Germinal center (tissue), 1 donor: Measurements from ENCODE around the gene NR2C2.
A peak's percentile ranks its signal among the peaks of the same experiment; 100 is the strongest.

Experiments used
- DNase-seq: peaks from one replicate; pipeline ENCODE4 v3.0.0; 2012; ENCODE audit warnings: mixed read lengths, low spot score

The NR2C2 gene

GRCh38 chr3:15064299-15064834 lies 117.0 kb downstream of the NR2C2 start:
- DNase-seq = peak; percentile 20

- DNase-seq = peak; percentile 94
Measured at GRCh38 chr3:15064835-15065549, 117.6 kb downstream of the NR2C2 start, which contains the start of gene MRPS25. Gene MRPS25, minus strand, starts transcription at chr3:15065315. Its CDS starts 121 bp downstream, at chr3:15065194.

- no peak for DNase-seq
Measured at GRCh38 chr3:15065550-15066007, 118.2 kb downstream of the NR2C2 start.

- DNase-seq = no peak
Measured at GRCh38 chr3:15066467-15066866, 119.1 kb downstream of the NR2C2 start.

GRCh38 chr3:15069441-15069840 lies 122.1 kb downstream of the NR2C2 start:
- DNase-seq = no peak

GRCh38 chr3:15071699-15072098 lies 124.3 kb downstream of the NR2C2 start:
- DNase-seq = no peak

GRCh38 chr3:15074500-15074899 lies 127.1 kb downstream of the NR2C2 start:
- DNase-seq = no peak

- DNase-seq = no peak
Measured at GRCh38 chr3:15079091-15079490, 131.7 kb downstream of the NR2C2 start.

GRCh38 chr3:15081960-15082664 lies 134.7 kb downstream of the NR2C2 start:
- DNase-seq = no peak

- DNase-seq = no peak
Measured at GRCh38 chr3:15083252-15083651, 135.9 kb downstream of the NR2C2 start.

- DNase-seq = no peak
Measured at GRCh38 chr3:15086263-15086662, 138.9 kb downstream of the NR2C2 start.

GRCh38 chr3:15086699-15087098 lies 139.3 kb downstream of the NR2C2 start:
- no peak for DNase-seq

GRCh38 chr3:15089201-15089600 lies 141.8 kb downstream of the NR2C2 start:
- DNase-seq = no peak

- no peak for DNase-seq
Measured at GRCh38 chr3:15091575-15091974, 144.2 kb downstream of the NR2C2 start.

- no peak for DNase-seq
Measured at GRCh38 chr3:15092686-15093085, 145.3 kb downstream of the NR2C2 start.

- DNase-seq = no peak
Measured at GRCh38 chr3:15094187-15094875, 146.9 kb downstream of the NR2C2 start.

GRCh38 chr3:15096046-15096445 lies 148.7 kb downstream of the NR2C2 start:
- no peak for DNase-seq

GRCh38 chr3:15097891-15098290 lies 150.5 kb downstream of the NR2C2 start:
- DNase-seq = peak; percentile 41
